HG03354 (cell line): ENCODE results near the gene OTUD1.

Source experiments
- ATAC-seq: cut with Tn5 transposase; IDR thresholded peaks from one replicate; pipeline ENCODE4 v1.9.1; 2021; ENCODE audit warnings: mild to moderate bottlenecking; ENCODE audit not compliant: unreplicated experiment, poor library complexity, severe bottlenecking

The OTUD1 gene

DNA sequence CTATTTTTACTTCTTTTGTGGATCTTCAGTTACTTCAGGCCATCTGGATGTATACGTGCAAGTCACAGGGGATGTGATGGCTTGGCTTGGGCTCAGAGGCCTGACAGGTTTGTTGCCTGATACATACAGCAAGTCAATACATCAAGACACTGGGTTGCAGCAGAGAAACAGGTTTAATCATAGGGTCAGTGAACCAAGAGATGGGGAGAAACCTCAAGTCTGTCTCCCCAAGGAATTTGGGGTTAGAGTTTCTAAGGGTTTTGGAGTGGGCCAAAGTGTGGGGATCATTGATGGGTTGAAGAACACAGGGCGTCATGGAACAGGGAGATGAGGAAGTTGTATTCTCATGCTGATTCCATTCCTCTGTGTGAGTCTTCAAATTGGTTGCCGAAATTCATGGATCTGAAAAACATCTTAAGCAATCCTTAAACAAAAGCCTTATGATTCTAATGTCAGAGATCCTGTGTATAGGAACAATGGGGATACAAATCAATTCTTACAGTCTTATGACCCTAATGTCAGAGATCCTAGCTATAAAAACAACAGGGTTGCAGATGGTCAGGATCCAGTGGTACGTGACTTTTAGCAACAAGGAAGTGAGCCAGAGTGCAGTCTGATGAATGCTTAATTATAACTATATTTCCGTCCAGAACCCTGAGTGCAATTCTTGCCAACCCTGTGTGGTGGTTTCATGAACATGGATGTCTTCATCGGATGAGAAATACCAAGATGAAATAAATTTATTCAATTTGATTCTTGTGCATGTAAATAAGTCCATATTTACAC, 18.9 kb downstream of the OTUD1 start:
- ATAC-seq = no peak

DNA sequence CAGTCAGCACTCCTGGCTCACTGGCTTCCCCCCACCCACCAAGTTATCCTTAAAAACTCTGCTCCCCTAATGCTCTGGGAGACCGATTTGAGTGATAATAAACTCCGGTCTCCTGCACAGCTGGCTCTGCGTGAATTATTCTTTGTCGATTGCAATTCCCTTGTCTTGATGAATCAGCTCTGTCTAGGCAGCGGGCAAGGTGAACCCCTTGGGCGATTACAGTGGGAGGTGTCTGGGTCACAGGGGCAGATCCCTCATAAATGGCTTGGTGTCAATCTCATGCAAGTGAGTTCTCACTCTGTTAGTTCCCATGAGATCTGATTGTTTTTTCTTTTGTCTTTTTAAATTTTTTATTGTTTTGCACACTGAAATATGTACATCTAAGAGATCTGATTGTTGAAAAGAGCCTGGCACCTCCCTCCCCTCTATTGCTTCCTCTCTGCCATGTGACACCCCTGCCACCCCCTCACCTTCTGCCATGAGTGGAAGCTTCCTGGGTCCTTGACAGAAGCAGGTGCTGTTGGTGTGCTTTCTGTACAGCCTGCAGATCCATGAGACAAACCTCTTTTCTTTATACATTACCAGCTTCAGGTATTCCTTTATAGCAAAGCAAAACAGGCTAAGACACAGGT, 20.5 kb downstream of the OTUD1 start:
- ATAC-seq = no peak

DNA sequence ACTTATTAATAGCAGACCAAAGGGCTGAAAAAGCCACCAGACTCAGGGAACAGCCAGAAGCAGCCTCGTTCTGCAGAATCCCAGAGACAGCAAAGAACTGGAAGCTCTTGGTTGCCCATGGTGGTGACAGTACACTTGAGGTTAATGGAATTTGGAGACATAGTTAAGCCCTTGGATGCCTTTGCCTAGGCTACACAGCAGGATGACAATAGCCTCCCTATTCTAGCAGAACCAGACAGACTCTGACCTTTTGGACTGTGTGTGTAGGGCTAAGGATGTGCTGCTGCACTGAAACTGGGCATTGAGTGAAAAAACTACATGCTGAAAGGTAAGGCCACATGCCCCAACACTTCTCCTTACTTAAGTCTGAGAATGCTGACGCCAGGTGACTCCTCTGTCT, 22.7 kb downstream of the OTUD1 start:
- no peak for ATAC-seq

DNA sequence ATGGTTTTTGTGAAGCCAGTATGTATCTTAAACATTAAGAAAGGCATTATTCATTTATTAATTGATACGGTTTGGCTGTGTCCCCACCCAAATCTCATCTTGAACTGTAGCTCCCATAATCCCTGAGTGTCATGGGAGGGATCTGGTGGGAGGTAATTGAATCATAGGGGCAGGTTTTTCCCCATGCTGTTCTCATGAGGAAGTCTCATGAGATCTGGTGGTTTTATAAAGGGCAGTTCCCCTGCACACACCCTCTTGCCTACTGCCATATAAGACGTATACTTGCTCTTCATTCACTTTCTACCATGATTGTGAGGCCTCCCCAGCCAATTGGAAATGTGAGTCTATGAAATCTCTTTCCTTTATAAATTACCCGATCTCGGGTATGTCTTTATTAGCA, 28.1 kb downstream of the OTUD1 start:
- ATAC-seq = no peak

DNA sequence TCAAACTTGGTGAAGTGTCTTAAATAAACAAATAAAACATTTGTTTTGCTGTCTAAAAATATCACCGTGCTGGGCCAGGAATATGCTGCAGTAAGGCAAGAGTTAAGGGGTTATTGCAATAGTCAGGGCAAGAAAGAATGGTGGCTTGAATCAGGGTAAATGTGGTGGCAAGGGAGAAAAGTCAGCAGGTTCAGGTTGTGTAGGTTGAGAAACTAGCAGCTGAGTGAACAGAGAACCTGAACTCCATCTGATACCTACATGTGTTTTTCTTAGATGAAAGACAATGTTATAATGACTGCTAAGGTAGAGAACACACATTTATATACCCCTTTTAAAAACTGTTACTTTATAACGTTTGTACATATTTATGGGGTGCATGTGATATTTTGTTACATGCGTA, 28.7 kb downstream of the OTUD1 start:
- no peak for ATAC-seq

DNA sequence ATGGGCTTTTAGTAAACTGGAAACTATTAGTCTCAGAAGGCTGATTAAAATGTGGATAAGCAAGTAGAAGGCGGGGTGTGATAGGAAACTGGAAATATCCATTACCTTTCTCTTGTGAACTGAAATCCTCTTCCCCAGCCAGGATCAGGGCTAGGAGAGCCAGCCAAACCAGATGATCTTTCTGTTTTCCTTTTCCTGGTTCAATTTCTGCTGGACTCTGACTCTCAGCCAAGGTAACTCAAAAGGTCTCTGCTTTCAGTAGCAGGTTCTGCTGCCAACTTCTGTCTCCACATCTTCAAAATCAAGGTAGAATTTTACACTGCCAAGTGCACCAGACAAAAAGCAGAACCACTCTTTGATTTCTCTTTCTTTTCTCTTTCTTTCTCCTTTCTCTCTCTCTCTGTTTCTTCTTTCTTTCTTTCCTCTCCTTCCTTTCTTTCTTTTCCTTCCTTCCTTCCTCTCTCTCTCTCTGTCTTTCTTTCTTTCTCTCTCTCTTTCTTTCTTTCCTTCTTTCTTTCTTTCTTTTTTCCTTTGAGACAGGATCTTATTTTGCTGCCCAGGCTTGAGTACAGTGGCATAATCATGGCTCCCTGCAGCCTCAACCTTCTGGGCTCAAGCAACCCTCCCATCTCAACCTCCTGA, 30.8 kb downstream of the OTUD1 start:
- ATAC-seq = no peak

DNA sequence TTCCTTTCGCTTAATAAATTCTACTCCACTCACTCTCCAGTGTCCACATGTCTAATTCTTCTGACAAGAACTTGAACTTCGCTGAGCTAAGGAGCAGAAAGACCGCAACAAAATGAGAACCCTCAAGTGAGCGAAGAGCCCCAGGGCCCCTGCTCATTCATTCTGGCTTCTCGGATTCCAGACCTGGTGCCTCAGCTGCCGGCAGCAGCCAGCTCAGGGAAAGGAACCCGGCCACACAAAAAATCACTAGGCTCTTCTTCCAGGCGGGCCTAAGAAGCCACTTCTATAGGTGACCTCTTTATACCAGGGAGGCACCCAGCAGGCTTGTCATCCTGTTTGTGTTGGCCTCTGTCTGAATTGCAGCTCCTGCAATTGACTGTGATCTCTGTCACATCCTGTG, 33.3 kb downstream of the OTUD1 start:
- no peak for ATAC-seq

DNA sequence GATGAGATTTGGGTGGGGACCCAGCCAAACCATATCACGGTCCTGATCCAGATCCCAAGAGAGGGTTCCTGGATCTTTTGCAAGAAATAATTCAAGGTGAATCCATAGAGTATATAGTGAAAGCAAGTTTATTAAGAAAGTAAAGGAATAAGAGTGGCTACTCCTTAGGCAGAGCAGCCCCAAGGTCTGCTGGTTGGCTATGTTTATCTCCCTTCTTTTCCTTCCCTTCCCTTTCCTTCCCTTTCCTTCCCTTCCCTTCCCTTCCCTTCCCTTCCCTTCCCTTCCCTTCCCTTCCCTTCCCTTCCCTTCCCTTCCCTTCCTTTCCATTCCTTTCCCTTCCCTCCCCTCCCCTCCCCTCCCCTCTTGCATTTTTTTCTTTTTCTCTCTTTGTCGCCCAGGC, 35.2 kb downstream of the OTUD1 start:
- ATAC-seq = no peak

DNA sequence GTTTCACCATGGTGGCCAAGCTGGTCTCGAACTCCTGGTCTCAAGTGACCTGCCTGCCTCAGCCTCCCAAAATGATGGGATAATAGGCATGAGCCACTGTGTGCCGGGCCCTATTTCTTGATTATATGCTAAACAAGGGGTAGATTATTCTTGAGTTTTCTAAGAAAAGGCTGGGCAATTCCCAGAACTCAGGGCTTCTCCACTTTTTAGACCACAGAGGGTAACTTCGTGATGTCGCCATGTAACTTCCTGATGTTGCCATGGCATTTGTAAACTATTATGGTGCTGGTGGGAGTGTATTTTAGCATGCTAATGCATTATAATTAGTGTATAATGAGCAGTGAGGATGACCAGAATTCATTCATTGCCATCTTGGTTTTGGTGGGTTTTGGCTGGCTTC, 35.8 kb downstream of the OTUD1 start:
- no peak for ATAC-seq

DNA sequence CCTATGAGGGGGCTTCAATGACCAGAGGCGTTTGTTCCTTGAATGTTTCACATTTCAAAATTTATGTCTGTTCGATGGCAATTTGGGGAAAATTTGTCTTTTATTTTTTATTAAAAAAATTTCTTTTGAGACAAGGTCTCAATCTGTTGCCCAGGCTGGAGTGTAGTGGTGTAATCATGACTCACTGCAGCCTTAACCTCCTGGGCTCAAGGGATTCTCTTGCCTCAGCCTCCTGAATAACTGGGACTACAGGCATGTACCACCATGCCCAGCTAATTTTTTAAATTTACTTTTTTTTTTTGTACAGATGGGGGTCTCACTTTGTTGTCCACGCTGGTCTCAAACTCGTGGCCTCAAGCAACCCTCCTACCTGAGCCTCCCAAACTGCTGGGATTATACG, 39.7 kb downstream of the OTUD1 start:
- no peak for ATAC-seq

DNA sequence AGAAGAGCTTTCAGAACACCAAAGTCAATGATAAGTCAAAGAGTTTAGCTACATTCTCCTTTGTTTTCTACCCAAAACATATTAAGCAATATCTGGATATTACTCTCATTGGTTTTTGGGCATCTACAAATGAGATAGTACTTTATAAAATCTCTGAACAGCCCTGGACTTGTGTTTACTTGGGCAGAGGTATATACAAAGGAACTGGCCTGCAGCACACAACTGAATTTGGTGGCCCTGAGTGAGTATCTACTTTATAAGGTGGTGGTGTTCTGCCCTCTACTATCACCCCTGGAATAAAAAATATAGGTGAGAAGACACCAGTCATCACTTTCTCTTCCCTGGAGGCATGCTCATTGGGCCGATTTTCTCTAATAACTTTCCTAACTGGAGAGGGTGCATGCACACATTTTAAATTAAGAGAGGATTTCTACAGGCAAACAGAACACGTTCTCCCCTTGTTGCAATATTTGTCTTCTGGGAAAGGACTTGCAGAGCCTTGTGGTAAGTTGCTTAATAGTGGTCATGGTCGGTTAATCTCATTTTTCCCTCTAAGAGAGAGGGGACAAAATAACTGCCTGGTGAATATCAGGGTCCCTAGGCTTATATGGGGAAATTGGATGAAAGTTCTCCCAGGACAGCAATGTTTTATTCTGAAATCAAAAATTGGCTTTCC, 41.1 kb downstream of the OTUD1 start:
- no peak for ATAC-seq

DNA sequence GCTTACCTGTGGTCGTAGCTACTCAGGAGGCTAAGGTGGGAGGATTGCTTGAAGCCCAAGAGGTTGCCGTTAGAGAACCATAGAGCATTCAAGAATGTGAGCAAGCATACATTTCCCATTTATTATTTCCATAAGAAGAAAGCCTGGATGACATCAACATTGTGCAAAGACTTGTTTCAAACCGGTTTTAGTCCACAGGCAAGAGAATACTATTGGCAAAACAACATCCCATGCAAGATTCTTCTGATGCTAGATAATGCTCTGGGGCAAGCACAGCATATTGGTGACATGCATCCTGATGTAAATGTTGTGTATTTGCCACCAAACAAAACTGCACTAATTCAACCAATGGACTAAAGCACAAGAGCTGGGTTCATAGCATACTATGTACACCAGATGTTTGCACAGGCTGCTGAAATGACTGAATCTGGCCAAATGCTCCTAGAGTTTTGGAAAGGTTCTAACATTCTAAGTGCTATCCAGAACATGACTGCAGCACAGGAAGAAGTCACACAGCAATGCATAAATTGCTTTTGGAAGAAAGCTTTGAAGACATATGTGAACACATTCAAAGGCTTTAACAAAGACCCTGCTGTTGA, 42.6 kb downstream of the OTUD1 start:
- no peak for ATAC-seq

DNA sequence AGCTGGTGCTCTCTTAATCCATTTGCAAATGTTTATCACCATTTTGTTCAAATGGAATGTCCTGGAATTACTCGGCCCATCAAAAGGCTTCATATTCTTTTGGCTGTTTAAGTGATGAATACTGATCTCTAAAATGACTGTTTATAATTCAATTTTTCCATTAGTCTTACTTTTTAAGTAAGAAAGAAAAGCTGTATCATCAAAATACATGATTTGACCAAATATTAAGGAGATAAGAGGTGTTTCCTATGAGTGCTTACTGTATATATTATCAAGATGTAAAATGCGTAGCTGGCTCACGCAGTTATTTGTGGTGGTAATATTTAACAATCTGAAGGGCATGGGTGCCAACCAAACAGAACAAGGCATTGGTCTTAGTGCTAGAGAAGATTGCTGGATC, 51.2 kb downstream of the OTUD1 start:
- no peak for ATAC-seq
